Measurements from ENCODE around the gene OCRL. TPM values are rescaled to one million over a fixed set of nuclear protein-coding genes. Genes with fewer than 3 reads are reported as not detected.
A peak's percentile ranks its signal among the peaks of the same experiment; 100 is the strongest.

Gene OCRL
- polyA plus RNA-seq, result under 1 TPM in 1 of 3 donors, not detected in 2; 0.31 TPM

- peak; percentile 15 to 33 (median 31) for DNase-seq
- Mint-ChIP-seq H3K27me3 (ENCODE audit: low read depth in 3 of 3) (peaks cover 3 to 18% (median 3%) of the 10 kb centered on the region in 3 donors), H3K9me3 (no peaks in the 10 kb centered on the region), H3K27ac (no peak within 1 kb of the TSS), H3K4me3 (peak within 1 kb of the TSS; percentile 45 to 64 (median 57)), H3K4me1 (no peaks in the 10 kb centered on the region), H3K36me3 (no peaks in the 10 kb centered on the region)
Observed at GRCh38 chrX:129540068-129540653, at the start of gene OCRL. TSS of gene OCRL (plus strand) at chrX:129540259. CDS start at chrX:129540440, 181 bp downstream.

- Mint-ChIP-seq H3K36me3 (no peaks in the 10 kb centered on the region), H3K4me1 (no peaks in the 10 kb centered on the region), H3K27me3 (ENCODE audit: low read depth in 3 of 3) (peaks cover 0 to 6% (median 6%) of the 10 kb centered on the region in 3 donors), H3K27ac (no peak overlapping the region), H3K4me3 (no peak overlapping the region), H3K9me3 (no peaks in the 10 kb centered on the region)
- DNase-seq, result no peak
Observed at GRCh38 chrX:129490330-129490729, 49.7 kb upstream of the OCRL start.

GRCh38 chrX:129493643-129494042 is 46.4 kb upstream of the OCRL start:
- H3K27ac Mint-ChIP-seq, result no peak overlapping the region
- no peaks in the 10 kb centered on the region for H3K36me3 Mint-ChIP-seq
- peaks cover 0 to 5% (median 0%) of the 10 kb centered on the region in 3 donors for H3K27me3 Mint-ChIP-seq (ENCODE audit: low read depth in 3 of 3)
- DNase-seq, result no peak
- no peaks in the 10 kb centered on the region for H3K9me3 Mint-ChIP-seq
- H3K4me1 Mint-ChIP-seq, result no peaks in the 10 kb centered on the region
- H3K4me3 Mint-ChIP-seq, result no peak overlapping the region

- no peak for DNase-seq
- no peaks in the 10 kb centered on the region for H3K9me3 Mint-ChIP-seq
Observed at GRCh38 chrX:129494887-129495286, 45.2 kb upstream of the OCRL start.

GRCh38 chrX:129495900-129496299 is 44.2 kb upstream of the OCRL start:
- Mint-ChIP-seq H3K9me3 (no peaks in the 10 kb centered on the region), H3K36me3 (no peaks in the 10 kb centered on the region)
- no peak for DNase-seq

More at GRCh38 chrX:129494887-129495286, 45.2 kb upstream of the OCRL start:
- H3K27ac Mint-ChIP-seq, result no peak overlapping the region
- no peaks in the 10 kb centered on the region for H3K36me3 Mint-ChIP-seq
- peaks cover 0 to 5% (median 0%) of the 10 kb centered on the region in 3 donors for H3K27me3 Mint-ChIP-seq (ENCODE audit: low read depth in 3 of 3)
- H3K4me1 Mint-ChIP-seq, result no peaks in the 10 kb centered on the region
- no peak overlapping the region for H3K4me3 Mint-ChIP-seq

GRCh38 chrX:129496625-129497024 is 43.4 kb upstream of the OCRL start:
- peaks cover 0 to 6% (median 0%) of the 10 kb centered on the region in 3 donors for H3K27me3 Mint-ChIP-seq (ENCODE audit: low read depth in 3 of 3)
- H3K4me3 Mint-ChIP-seq, result no peak overlapping the region
- no peaks in the 10 kb centered on the region for H3K9me3 Mint-ChIP-seq
- no peaks in the 10 kb centered on the region for H3K36me3 Mint-ChIP-seq
- DNase-seq, result no peak
- H3K4me1 Mint-ChIP-seq, result no peaks in the 10 kb centered on the region
- H3K27ac Mint-ChIP-seq, result no peak overlapping the region

More at GRCh38 chrX:129495900-129496299, 44.2 kb upstream of the OCRL start:
- no peak overlapping the region for H3K27ac Mint-ChIP-seq
- H3K27me3 Mint-ChIP-seq (ENCODE audit: low read depth in 3 of 3), result peaks cover 0 to 6% (median 0%) of the 10 kb centered on the region in 3 donors
- no peak overlapping the region for H3K4me3 Mint-ChIP-seq
- no peaks in the 10 kb centered on the region for H3K4me1 Mint-ChIP-seq

- Mint-ChIP-seq H3K27ac (no peak overlapping the region), H3K27me3 (ENCODE audit: low read depth in 3 of 3) (peaks cover 0 to 8% (median 2%) of the 10 kb centered on the region in 3 donors), H3K36me3 (no peaks in the 10 kb centered on the region), H3K9me3 (no peaks in the 10 kb centered on the region), H3K4me1 (no peaks in the 10 kb centered on the region), H3K4me3 (no peak overlapping the region)
- DNase-seq, result no peak
Observed at GRCh38 chrX:129497146-129497843, 42.8 kb upstream of the OCRL start.

GRCh38 chrX:129510331-129510730 is 29.7 kb upstream of the OCRL start:
- DNase-seq, result no peak
- H3K36me3 Mint-ChIP-seq, result no peaks in the 10 kb centered on the region
- no peaks in the 10 kb centered on the region for H3K4me1 Mint-ChIP-seq
- H3K27ac Mint-ChIP-seq, result no peak overlapping the region
- peaks cover 0 to 10% (median 1%) of the 10 kb centered on the region in 3 donors for H3K27me3 Mint-ChIP-seq (ENCODE audit: low read depth in 3 of 3)
- no peak overlapping the region for H3K4me3 Mint-ChIP-seq
- H3K9me3 Mint-ChIP-seq, result peaks cover 0 to 1% (median 0%) of the 10 kb centered on the region in 6 donors

GRCh38 chrX:129511689-129512088 is 28.4 kb upstream of the OCRL start:
- peaks cover 0 to 10% (median 1%) of the 10 kb centered on the region in 3 donors for H3K27me3 Mint-ChIP-seq (ENCODE audit: low read depth in 3 of 3)
- peaks cover 0 to 1% (median 0%) of the 10 kb centered on the region in 6 donors for H3K9me3 Mint-ChIP-seq
- no peak for DNase-seq
- no peak overlapping the region for H3K27ac Mint-ChIP-seq
- H3K36me3 Mint-ChIP-seq, result no peaks in the 10 kb centered on the region
- no peaks in the 10 kb centered on the region for H3K4me1 Mint-ChIP-seq
- no peak overlapping the region for H3K4me3 Mint-ChIP-seq

GRCh38 chrX:129512409-129512808 is 27.6 kb upstream of the OCRL start:
- DNase-seq, result no peak
- Mint-ChIP-seq H3K27ac (no peak overlapping the region), H3K27me3 (ENCODE audit: low read depth in 3 of 3) (peaks cover 0 to 7% (median 1%) of the 10 kb centered on the region in 3 donors), H3K9me3 (peaks cover 0 to 1% (median 0%) of the 10 kb centered on the region in 6 donors), H3K36me3 (no peaks in the 10 kb centered on the region), H3K4me3 (no peak overlapping the region), H3K4me1 (no peaks in the 10 kb centered on the region)

GRCh38 chrX:129516402-129516801 is 23.7 kb upstream of the OCRL start:
- DNase-seq, result no peak
- peaks cover 0 to 1% (median 0%) of the 10 kb centered on the region in 6 donors for H3K9me3 Mint-ChIP-seq
- H3K36me3 Mint-ChIP-seq, result no peaks in the 10 kb centered on the region
- no peak overlapping the region for H3K4me3 Mint-ChIP-seq
- peaks cover 0 to 12% (median 2%) of the 10 kb centered on the region in 3 donors for H3K27me3 Mint-ChIP-seq (ENCODE audit: low read depth in 3 of 3)
- no peaks in the 10 kb centered on the region for H3K4me1 Mint-ChIP-seq
- no peak overlapping the region for H3K27ac Mint-ChIP-seq

GRCh38 chrX:129520151-129520550 is 19.9 kb upstream of the OCRL start:
- no peak overlapping the region for H3K4me3 Mint-ChIP-seq
- no peaks in the 10 kb centered on the region for H3K36me3 Mint-ChIP-seq
- H3K27me3 Mint-ChIP-seq (ENCODE audit: low read depth in 3 of 3), result peaks cover 4 to 16% (median 4%) of the 10 kb centered on the region in 3 donors
- H3K4me1 Mint-ChIP-seq, result peaks cover 10 to 12% of the 10 kb centered on the region in 2 donors
- no peak overlapping the region for H3K27ac Mint-ChIP-seq
- H3K9me3 Mint-ChIP-seq, result peaks cover 0 to 4% (median 0%) of the 10 kb centered on the region in 6 donors
- DNase-seq, result no peak

GRCh38 chrX:129522184-129523078 is 17.6 kb upstream of the OCRL start:
- Mint-ChIP-seq H3K27ac (peak overlapping the region in 1 of 6 donors; percentile 46), H3K4me3 (peak overlapping the region; percentile 79 to 86 (median 83)), H3K36me3 (no peaks in the 10 kb centered on the region), H3K4me1 (peaks cover 10 to 12% of the 10 kb centered on the region in 2 donors), H3K9me3 (peaks cover 0 to 4% (median 0%) of the 10 kb centered on the region in 6 donors), H3K27me3 (ENCODE audit: low read depth in 3 of 3) (peaks cover 4 to 15% (median 7%) of the 10 kb centered on the region in 3 donors)
- DNase-seq, result no peak

All from immature natural killer cell (primary cell).